Measurements from ENCODE around the gene PACC1.

DNA sequence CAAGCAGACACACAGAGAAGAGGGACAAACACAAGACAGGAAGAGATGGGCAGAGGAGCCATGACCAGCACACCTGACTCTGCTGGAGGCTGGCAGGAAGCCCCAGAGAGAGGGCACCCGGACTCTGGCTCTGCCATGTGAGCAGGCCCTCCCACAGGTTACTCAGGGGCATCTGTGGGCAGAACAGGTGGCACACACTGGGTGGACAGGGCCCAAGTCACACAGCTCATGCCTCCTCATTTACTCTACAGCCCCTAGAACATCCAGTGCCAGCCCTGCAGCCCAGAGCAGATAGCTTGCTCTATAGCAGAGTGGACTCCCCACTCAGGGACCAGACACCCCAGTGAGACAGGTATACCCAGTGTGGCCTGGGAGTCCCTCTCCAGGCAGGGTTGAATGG, 28.7 kb downstream of the PACC1 start:
- TF ChIP-seq FOS (IDR thresholded peaks at IDR 0.05; ENCODE audit: borderline replicate concordance, insufficient read depth, low read length), result no peak
- TF ChIP-seq, protein P1, sequence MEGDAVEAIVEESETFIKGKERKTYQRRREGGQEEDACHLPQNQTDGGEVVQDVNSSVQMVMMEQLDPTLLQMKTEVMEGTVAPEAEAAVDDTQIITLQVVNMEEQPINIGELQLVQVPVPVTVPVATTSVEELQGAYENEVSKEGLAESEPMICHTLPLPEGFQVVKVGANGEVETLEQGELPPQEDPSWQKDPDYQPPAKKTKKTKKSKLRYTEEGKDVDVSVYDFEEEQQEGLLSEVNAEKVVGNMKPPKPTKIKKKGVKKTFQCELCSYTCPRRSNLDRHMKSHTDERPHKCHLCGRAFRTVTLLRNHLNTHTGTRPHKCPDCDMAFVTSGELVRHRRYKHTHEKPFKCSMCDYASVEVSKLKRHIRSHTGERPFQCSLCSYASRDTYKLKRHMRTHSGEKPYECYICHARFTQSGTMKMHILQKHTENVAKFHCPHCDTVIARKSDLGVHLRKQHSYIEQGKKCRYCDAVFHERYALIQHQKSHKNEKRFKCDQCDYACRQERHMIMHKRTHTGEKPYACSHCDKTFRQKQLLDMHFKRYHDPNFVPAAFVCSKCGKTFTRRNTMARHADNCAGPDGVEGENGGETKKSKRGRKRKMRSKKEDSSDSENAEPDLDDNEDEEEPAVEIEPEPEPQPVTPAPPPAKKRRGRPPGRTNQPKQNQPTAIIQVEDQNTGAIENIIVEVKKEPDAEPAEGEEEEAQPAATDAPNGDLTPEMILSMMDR (IDR thresholded peaks at IDR 0.05; ENCODE audit: extremely low read depth in 1 of 2, insufficient read depth in 1 of 2, low read depth in 1 of 2, low read length in 2 of 2), result no peak
- TF ChIP-seq POLR2A (IDR thresholded peaks at IDR 0.05; ENCODE audit: low read depth, low read length), result no peak
